K562 (cell line): ENCODE data around the gene ALKBH3. TPM values are rescaled to one million over a fixed set of nuclear protein-coding genes. Genes with fewer than 3 reads are reported as not detected.
A peak's percentile ranks its signal among the peaks of the same experiment; 100 is the strongest.

Source experiments
- CEBPG ChIP-seq, 3 experiments: fragments of 200-800 bp in 1 of 3; sonication (Bioruptor generic) in 1 of 3; sonication (generic) in 1 of 3; formaldehyde crosslinking in 1 of 3; IDR thresholded peaks in 2 of 3; conservative IDR thresholded peaks in 1 of 3; 2 replicates each; pipeline versions ENCODE4 v1.6.1 to v1.8.0; 2016 to 2022; ENCODE audit warnings: missing compliant biosample characterization in 2 of 3, missing genetic modification characterization in 2 of 3, mild to moderate bottlenecking in 1 of 3, missing genetic modification reagents in 1 of 3
- CTBP1 ChIP-seq: fragments of 450-650 bp; IDR thresholded peaks from 2 replicates; pipeline ENCODE4 v1.6.1; 2016; ENCODE audit warnings: borderline replicate concordance
- MYC ChIP-seq, 2 experiments: fragments of 250-450 bp in 1 of 2; sonication (Bioruptor Pico) in 1 of 2; IDR thresholded peaks; 2 replicates each; pipeline versions ENCODE4 v1.5.1 to v1.6.1; 2012 to 2021; ENCODE audit warnings: low read depth in 2 of 2, borderline replicate concordance in 1 of 2, improper control_type of control experiment in 1 of 2, low read length in 1 of 2, mild to moderate bottlenecking in 1 of 2, moderate library complexity in 1 of 2
- POLR2B ChIP-seq: fragments of 450-650 bp; IDR thresholded peaks from 2 replicates; pipeline ENCODE4 v1.6.1; 2018; ENCODE audit warnings: low read depth; ENCODE audit not compliant: partially characterized antibody
- RREB1 ChIP-seq: fragments of 250-450 bp; sonication (Bioruptor Pico); IDR thresholded peaks from 2 replicates; pipeline ENCODE4 v1.4.0; 2020
- polyA plus RNA-seq, 8 experiments: library from polyadenylated mRNA; depleted of rRNA in 4 of 8; stranded (reverse) in 5 of 8; unstranded in 3 of 8; fragments of >200 nt; fragmentation: Nextera tagmentation in 2 of 8; fragmentation: Illumina TruSeq in 1 of 8; extraction: Ambion mirVana in 2 of 8; extraction: Trizol in 1 of 8; gene quantifications; 2 replicates each; pipeline versions ENCODE4 v1.2.1 to v1.2.3, GENCODE V29; 2011 to 2014; ENCODE audit warnings: inconsistent platforms in 1 of 8, missing spikeins in 1 of 8
- total RNA-seq, 7 experiments: library from RNA; depleted of rRNA in 6 of 7; stranded (reverse); fragments of >200 nt in 6 of 7; fragmentation: Illumina TruSeq in 2 of 7; extraction: Trizol in 2 of 7; gene quantifications; 2 replicates each; pipeline versions ENCODE4 v1.2.1 to v1.2.3, GENCODE V29; 2011 to 2021; ENCODE audit warnings: low replicate concordance in 1 of 7
- TF ChIP-seq, protein P1 (sequence below), 2 experiments: fragments of 450-650 bp in 1 of 2; sonication (generic) in 1 of 2; formaldehyde crosslinking in 1 of 2; IDR thresholded peaks; 2 replicates each; pipeline versions ENCODE4 v1.7.1 to v1.9.0; 2016 to 2022; ENCODE audit warnings: inconsistent platforms in 1 of 2, mild to moderate bottlenecking in 1 of 2, missing genetic modification reagents in 1 of 2
- TF ChIP-seq, protein P2 (sequence below): fragments of 250-450 bp; sonication (Bioruptor Pico); IDR thresholded peaks from 2 replicates; pipeline ENCODE4 v1.8.0; 2021; ENCODE audit warnings: borderline replicate concordance, mild to moderate bottlenecking, moderate library complexity; ENCODE audit not compliant: poor library complexity, severe bottlenecking

ALKBH3 gene
- total and polyA plus RNA-seq, 9 of the 15 experiments (the other 6 are each of a cell fraction or from before 2014, with no cell fraction given), result 16.0 to 49.9 (median 36.5) TPM

DNA sequence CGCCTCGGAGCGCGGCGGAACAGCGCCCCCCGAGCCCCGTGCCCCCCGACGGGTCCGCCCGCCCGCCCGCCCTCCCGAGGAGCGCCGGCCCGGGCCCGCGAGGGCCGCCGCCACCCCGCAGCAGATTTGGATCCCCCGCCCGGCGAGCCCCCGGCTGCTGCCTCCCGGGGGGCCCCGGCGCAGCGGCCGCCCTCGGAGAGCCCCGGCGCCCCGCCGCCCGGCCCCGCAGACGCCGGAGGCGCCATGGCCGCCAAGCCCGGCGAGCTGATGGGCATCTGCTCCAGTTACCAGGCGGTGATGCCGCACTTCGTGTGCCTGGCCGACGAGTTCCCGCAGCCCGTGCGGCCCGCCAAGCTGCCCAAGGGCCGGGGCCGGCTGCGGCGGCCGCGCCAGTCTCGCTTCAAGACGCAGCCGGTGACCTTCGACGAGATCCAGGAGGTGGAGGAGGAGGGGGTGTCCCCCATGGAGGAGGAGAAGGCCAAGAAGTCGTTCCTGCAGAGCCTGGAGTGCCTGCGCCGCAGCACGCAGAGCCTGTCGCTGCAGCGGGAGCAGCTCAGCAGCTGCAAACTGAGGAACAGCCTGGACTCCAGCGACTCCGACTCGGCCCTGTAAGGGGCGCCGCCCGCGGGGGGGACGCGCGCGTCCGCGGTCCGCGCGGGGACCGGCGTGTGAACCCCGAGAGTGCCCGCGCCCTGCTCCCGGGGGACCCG lies 62.2 kb downstream of the ALKBH3 start (continued):
- TF ChIP-seq, protein P1, sequence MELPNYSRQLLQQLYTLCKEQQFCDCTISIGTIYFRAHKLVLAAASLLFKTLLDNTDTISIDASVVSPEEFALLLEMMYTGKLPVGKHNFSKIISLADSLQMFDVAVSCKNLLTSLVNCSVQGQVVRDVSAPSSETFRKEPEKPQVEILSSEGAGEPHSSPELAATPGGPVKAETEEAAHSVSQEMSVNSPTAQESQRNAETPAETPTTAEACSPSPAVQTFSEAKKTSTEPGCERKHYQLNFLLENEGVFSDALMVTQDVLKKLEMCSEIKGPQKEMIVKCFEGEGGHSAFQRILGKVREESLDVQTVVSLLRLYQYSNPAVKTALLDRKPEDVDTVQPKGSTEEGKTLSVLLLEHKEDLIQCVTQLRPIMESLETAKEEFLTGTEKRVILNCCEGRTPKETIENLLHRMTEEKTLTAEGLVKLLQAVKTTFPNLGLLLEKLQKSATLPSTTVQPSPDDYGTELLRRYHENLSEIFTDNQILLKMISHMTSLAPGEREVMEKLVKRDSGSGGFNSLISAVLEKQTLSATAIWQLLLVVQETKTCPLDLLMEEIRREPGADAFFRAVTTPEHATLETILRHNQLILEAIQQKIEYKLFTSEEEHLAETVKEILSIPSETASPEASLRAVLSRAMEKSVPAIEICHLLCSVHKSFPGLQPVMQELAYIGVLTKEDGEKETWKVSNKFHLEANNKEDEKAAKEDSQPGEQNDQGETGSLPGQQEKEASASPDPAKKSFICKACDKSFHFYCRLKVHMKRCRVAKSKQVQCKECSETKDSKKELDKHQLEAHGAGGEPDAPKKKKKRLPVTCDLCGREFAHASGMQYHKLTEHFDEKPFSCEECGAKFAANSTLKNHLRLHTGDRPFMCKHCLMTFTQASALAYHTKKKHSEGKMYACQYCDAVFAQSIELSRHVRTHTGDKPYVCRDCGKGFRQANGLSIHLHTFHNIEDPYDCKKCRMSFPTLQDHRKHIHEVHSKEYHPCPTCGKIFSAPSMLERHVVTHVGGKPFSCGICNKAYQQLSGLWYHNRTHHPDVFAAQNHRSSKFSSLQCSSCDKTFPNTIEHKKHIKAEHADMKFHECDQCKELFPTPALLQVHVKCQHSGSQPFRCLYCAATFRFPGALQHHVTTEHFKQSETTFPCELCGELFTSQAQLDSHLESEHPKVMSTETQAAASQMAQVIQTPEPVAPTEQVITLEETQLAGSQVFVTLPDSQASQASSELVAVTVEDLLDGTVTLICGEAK (IDR thresholded peaks at IDR 0.05), result no peak
- TF ChIP-seq, protein P1 (CRISPR knock-in tag; IDR thresholded peaks at IDR 0.05), result no peak
- no peak for TF ChIP-seq MYC (IDR thresholded peaks at IDR 0.05; ENCODE audit: low read depth, low read length)
- no peak for TF ChIP-seq MYC (CRISPR knock-in tag; IDR thresholded peaks at IDR 0.05; ENCODE audit: borderline replicate concordance, low read depth)
- peak; percentile 52; the same call in 1 of the 2 replicates for TF ChIP-seq CTBP1
- no peak for TF ChIP-seq RREB1 (CRISPR knock-in tag)
- TF ChIP-seq POLR2B, result no peak
- TF ChIP-seq CEBPG (CRISPR knock-in tag; IDR thresholded peaks at IDR 0.05), result no peak
- TF ChIP-seq CEBPG (tag; conservative IDR thresholded peaks at IDR 0.05 in 1 of 2, IDR thresholded peaks at IDR 0.05 in 1 of 2), result no peak
- TF ChIP-seq, protein P2, sequence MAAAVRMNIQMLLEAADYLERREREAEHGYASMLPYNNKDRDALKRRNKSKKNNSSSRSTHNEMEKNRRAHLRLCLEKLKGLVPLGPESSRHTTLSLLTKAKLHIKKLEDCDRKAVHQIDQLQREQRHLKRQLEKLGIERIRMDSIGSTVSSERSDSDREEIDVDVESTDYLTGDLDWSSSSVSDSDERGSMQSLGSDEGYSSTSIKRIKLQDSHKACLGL (CRISPR knock-in tag), result no peak
